ENCODE measurements around the gene NCKAP1.

NCKAP1 gene

GRCh38 chr2:183078163-183078463, 39.9 kb upstream of the NCKAP1 start:
- H3K4me1 ChIP-seq = no peaks in the 10 kb centered on the region
- H3K27me3 ChIP-seq = no peaks in the 10 kb centered on the region
- no peaks in the 10 kb centered on the region for H3K9me3 ChIP-seq
- no peaks in the 10 kb centered on the region for H3K36me3 ChIP-seq
- TF ChIP-seq CTCF (IDR thresholded peaks at IDR 0.05; ENCODE audit: low read depth, low read length) = no peak
- no peak for DNase-seq
- peak overlapping the region; percentile 87 for H3K4me3 ChIP-seq (ENCODE audit: low read depth, low read length)

- Histone ChIP-seq H3K36me3 (no peaks in the 10 kb centered on the region), H3K27me3 (no peaks in the 10 kb centered on the region), H3K4me1 (no peaks in the 10 kb centered on the region), H3K4me3 (ENCODE audit: low read depth, low read length) (no peak overlapping the region), H3K9me3 (no peaks in the 10 kb centered on the region)
- DNase-seq = no peak
- no peak for TF ChIP-seq CTCF (IDR thresholded peaks at IDR 0.05; ENCODE audit: low read depth, low read length)
These were observed 33.9 kb upstream of the NCKAP1 start for GRCh38 chr2:183072177-183072576.

GRCh38 chr2:183070942-183071844, 32.9 kb upstream of the NCKAP1 start:
- Histone ChIP-seq H3K4me1 (no peaks in the 10 kb centered on the region), H3K36me3 (no peaks in the 10 kb centered on the region), H3K27me3 (no peaks in the 10 kb centered on the region), H3K9me3 (no peaks in the 10 kb centered on the region), H3K4me3 (ENCODE audit: low read depth, low read length) (no peak overlapping the region)
- peak; percentile 65 for DNase-seq
- TF ChIP-seq CTCF (IDR thresholded peaks at IDR 0.05; ENCODE audit: low read depth, low read length) = peak; percentile 58

- no peak for DNase-seq
- H3K9me3 ChIP-seq = no peaks in the 10 kb centered on the region
- H3K27me3 ChIP-seq = no peaks in the 10 kb centered on the region
- no peaks in the 10 kb centered on the region for H3K36me3 ChIP-seq
- TF ChIP-seq CTCF (IDR thresholded peaks at IDR 0.05; ENCODE audit: low read depth, low read length) = no peak
- no peak overlapping the region for H3K4me3 ChIP-seq (ENCODE audit: low read depth, low read length)
- no peaks in the 10 kb centered on the region for H3K4me1 ChIP-seq
These were observed 30.9 kb upstream of the NCKAP1 start for GRCh38 chr2:183069174-183069573.

GRCh38 chr2:183068561-183068960, 30.3 kb upstream of the NCKAP1 start:
- DNase-seq = no peak
- no peak for TF ChIP-seq CTCF (IDR thresholded peaks at IDR 0.05; ENCODE audit: low read depth, low read length)
- Histone ChIP-seq H3K9me3 (no peaks in the 10 kb centered on the region), H3K4me3 (ENCODE audit: low read depth, low read length) (no peak overlapping the region), H3K36me3 (no peaks in the 10 kb centered on the region), H3K27me3 (no peaks in the 10 kb centered on the region), H3K4me1 (no peaks in the 10 kb centered on the region)

- no peak for TF ChIP-seq CTCF (IDR thresholded peaks at IDR 0.05; ENCODE audit: low read depth, low read length)
- Histone ChIP-seq H3K4me3 (ENCODE audit: low read depth, low read length) (no peak overlapping the region), H3K27me3 (no peaks in the 10 kb centered on the region), H3K36me3 (no peaks in the 10 kb centered on the region), H3K9me3 (no peaks in the 10 kb centered on the region), H3K4me1 (no peaks in the 10 kb centered on the region)
- DNase-seq = no peak
These were observed 24.8 kb upstream of the NCKAP1 start for GRCh38 chr2:183063083-183063482.

Measured in BE2C (cell line).